GM12878 (cell line): ENCODE data around the gene ISLR. TPM values are rescaled to one million over a fixed set of nuclear protein-coding genes. Genes with fewer than 3 reads are reported as not detected.

ENCODE experiments used
- ATAC-seq: fragments of 200-7000 bp; cut with Tn5 transposase; 3 replicates; pipeline ENCODE4 v1.9.1; 2020; ENCODE audit warnings: mild to moderate bottlenecking, moderate library complexity
- BruUV-seq: library from RNA; stranded (reverse); fragments of 400-500 nt; replicated peaks from 2 replicates; lab custom pipeline; 2021; lab: Mats Ljungman, UMichigan
- CTCF ChIA-PET: fragments of 300-600 bp; sonication (Branson Sonifier 250); formaldehyde crosslinking; extraction: SDS; loops from one replicate; lab custom pipeline; 2021; ENCODE audit warnings: inconsistent platforms; lab: Yijun Ruan, JAX
- POLR2A ChIA-PET: fragments of 350-600 bp; formaldehyde crosslinking; extraction: SDS; loops from one replicate; lab custom pipeline; 2021; ENCODE audit warnings: inconsistent platforms; lab: Charles Lee
- RAD21 ChIA-PET: fragments of 300-600 bp; sonication (Branson Sonifier 250); formaldehyde crosslinking; loops from one replicate; lab custom pipeline; 2023; ENCODE audit warnings: antibody characterized with exemption; ENCODE audit not compliant: unreplicated experiment; lab: Charles Lee
- SMC1A ChIA-PET: fragments of 300-600 bp; sonication (Branson Sonifier 250); formaldehyde crosslinking; loops from one replicate; lab custom pipeline; 2023; ENCODE audit not compliant: unreplicated experiment, uncharacterized antibody; lab: Charles Lee
- DNase-seq: peaks from one replicate; pipeline ENCODE4 v3.0.0-alpha.2; 2011; ENCODE audit warnings: low read depth, low spot score
- FAIRE-seq: peaks from 3 replicates; lab custom pipeline; 2011; peaks lifted over from hg19 to GRCh38; lab: Jason Lieb, UNC
- H2AFZ ChIP-seq: 2 replicates; pipeline ENCODE4 v1.6.0; 2011; ENCODE audit warnings: low read depth, low read length, control low read depth; ENCODE audit not compliant: control insufficient read depth
- H3K27ac ChIP-seq: 2 replicates; pipeline ENCODE4 v1.5.1; 2011; ENCODE audit warnings: control low read depth; ENCODE audit not compliant: control insufficient read depth, insufficient read depth
- H3K27me3 ChIP-seq, 2 experiments: replicated peaks in 1 of 2; 2 replicates each; pipeline versions ENCODE4 v1.6.0 to v1.6.1; 2011; ENCODE audit warnings: low read length in 1 of 2; ENCODE audit not compliant: control insufficient read depth in 2 of 2, insufficient read depth in 2 of 2
- H3K36me3 ChIP-seq, 2 experiments: 2 replicates each; pipeline ENCODE4 v1.5.1; 2011; ENCODE audit warnings: low read length in 1 of 2; ENCODE audit not compliant: control insufficient read depth in 2 of 2, insufficient read depth in 2 of 2
- H3K4me1 ChIP-seq: 2 replicates; pipeline ENCODE4 v1.6.1; 2011; ENCODE audit warnings: mild to moderate bottlenecking, low read length, moderate library complexity, mixed read lengths; ENCODE audit not compliant: control insufficient read depth, insufficient read depth
- H3K4me2 ChIP-seq: 2 replicates; pipeline ENCODE4 v1.6.0; 2011; ENCODE audit warnings: control low read depth; ENCODE audit not compliant: control insufficient read depth, insufficient read depth
- H3K4me3 ChIP-seq: fragments of 200-600 bp; sonication (generic); 2 replicates; pipeline ENCODE4 v1.5.1; 2016
- H3K79me2 ChIP-seq: 2 replicates; pipeline ENCODE4 v1.6.0; 2011; ENCODE audit warnings: low read length; ENCODE audit not compliant: control insufficient read depth, insufficient read depth
- H3K9ac ChIP-seq: 2 replicates; pipeline ENCODE4 v1.8.0; 2011; ENCODE audit warnings: low read length, control low read depth, mixed read lengths; ENCODE audit not compliant: control insufficient read depth, insufficient read depth
- H3K9me3 ChIP-seq: replicated peaks from 3 replicates; pipeline ENCODE4 v1.5.1; 2011; ENCODE audit warnings: mild to moderate bottlenecking, low read length; ENCODE audit not compliant: control insufficient read depth, insufficient read depth
- H4K20me1 ChIP-seq: 2 replicates; pipeline ENCODE4 v1.6.0; 2011; ENCODE audit not compliant: control insufficient read depth, insufficient read depth
- BHLHE40 ChIP-seq, 2 experiments: fragments of 450-650 bp in 1 of 2; IDR thresholded peaks; 2 replicates each; pipeline ENCODE4 v1.6.1; 2011 to 2017; ENCODE audit warnings: low read depth in 2 of 2, borderline replicate concordance in 1 of 2, improper control_type of control experiment in 1 of 2, low read length in 1 of 2, mild to moderate bottlenecking in 1 of 2
- BRCA1 ChIP-seq: IDR thresholded peaks from 2 replicates; pipeline ENCODE4 v1.6.1; 2011; ENCODE audit warnings: low read depth, low read length, improper control_type of control experiment
- CHD4 ChIP-seq: fragments of 200-600 bp; sonication (generic); IDR thresholded peaks from 2 replicates; pipeline ENCODE4 v1.6.1; 2016; ENCODE audit warnings: mild to moderate bottlenecking
- ELK1 ChIP-seq: IDR thresholded peaks from 2 replicates; pipeline ENCODE4 v1.6.1; 2012; ENCODE audit warnings: low read depth, low read length, improper control_type of control experiment
- IKZF2 ChIP-seq, 2 experiments: fragments of 450-650 bp; IDR thresholded peaks; 2 replicates each; pipeline ENCODE4 v1.6.1; 2017; ENCODE audit warnings: mild to moderate bottlenecking in 2 of 2, moderate library complexity in 2 of 2
- IRF4 ChIP-seq: IDR thresholded peaks from 2 replicates; pipeline ENCODE4 v1.6.1; 2011; ENCODE audit warnings: low read depth, low read length
- KAT2A ChIP-seq: conservative IDR thresholded peaks from 2 replicates; pipeline ENCODE4 v1.6.1; 2011; ENCODE audit warnings: low read depth, low read length; ENCODE audit not compliant: control insufficient read depth
- MEF2B ChIP-seq: fragments of 450-650 bp; IDR thresholded peaks from 2 replicates; pipeline ENCODE4 v1.6.1; 2018; ENCODE audit warnings: mild to moderate bottlenecking, moderate library complexity; ENCODE audit not compliant: partially characterized antibody, poor library complexity, severe bottlenecking
- MYC ChIP-seq: IDR thresholded peaks from 2 replicates; pipeline ENCODE4 v1.6.1; 2011; ENCODE audit warnings: mild to moderate bottlenecking, low read length, moderate library complexity, inconsistent platforms; ENCODE audit not compliant: insufficient read depth, insufficient replicate concordance, insufficient read length, severe bottlenecking
- POLR2AphosphoS2 ChIP-seq: IDR thresholded peaks from 2 replicates; pipeline ENCODE4 v1.6.1; 2011; ENCODE audit warnings: low read depth, mild to moderate bottlenecking, low read length, improper control_type of control experiment, moderate library complexity
- POU2F2 ChIP-seq: IDR thresholded peaks from 3 replicates; pipeline ENCODE4 v1.6.1; 2011; ENCODE audit warnings: low read depth, mild to moderate bottlenecking, low read length, borderline replicate concordance
- WRNIP1 ChIP-seq: IDR thresholded peaks from 2 replicates; pipeline ENCODE4 v1.6.1; 2011; ENCODE audit warnings: low read depth, low read length, improper control_type of control experiment, borderline replicate concordance
- ZNF207 ChIP-seq: fragments of 450-650 bp; IDR thresholded peaks from 2 replicates; pipeline ENCODE4 v1.6.1; 2014; ENCODE audit warnings: antibody characterized with exemption, mild to moderate bottlenecking, borderline replicate concordance
- ZNF274 ChIP-seq: IDR thresholded peaks from one replicate; pipeline ENCODE4 v1.8.0; 2011; ENCODE audit not compliant: insufficient read length, insufficient read depth
- ZZZ3 ChIP-seq: IDR thresholded peaks from 2 replicates; pipeline ENCODE4 v1.6.1; 2011; ENCODE audit warnings: low read depth; ENCODE audit not compliant: control insufficient read depth, insufficient read length
- WGBS: methylation state at CpG from one replicate; pipeline ENCODE4 v1.1.6; 2016; ENCODE audit warnings: low lambda C conversion rate; ENCODE audit not compliant: insufficient replicate concordance, insufficient coverage; ENCODE audit errors: missing lambda C conversion rate; 5-methylcytosine and 5-hydroxymethylcytosine counted together
- in situ Hi-C: fragments of 300-500 bp; cut with MboI; formaldehyde crosslinking; loops from 9 replicates; pipeline ENCODE4 v1.14.3; 2018; ENCODE audit warnings: mixed read lengths
- intact Hi-C: fragments of 100-400 bp; cut with micrococcal nuclease; formaldehyde crosslinking; loops from one replicate; pipeline ENCODE4 v1.14.2; 2022; ENCODE audit not compliant: unreplicated experiment
- polyA plus RNA-seq, 11 experiments: library from polyadenylated mRNA; depleted of rRNA in 4 of 11; unstranded in 6 of 11; stranded (reverse) in 5 of 11; fragments of >200 nt; fragmentation: Nextera tagmentation in 4 of 11; fragmentation: Illumina TruSeq in 1 of 11; extraction: Ambion mirVana in 4 of 11; extraction: Trizol in 1 of 11; gene quantifications; 1 replicate in 1 of 11; 2 replicates in 10 of 11; pipeline versions ENCODE4 v1.2.1 to v1.2.3, GENCODE V29; 2011 to 2016; ENCODE audit warnings: inconsistent platforms in 2 of 11, missing spikeins in 2 of 11, low read depth in 1 of 11
- total RNA-seq, 4 experiments: library from RNA; depleted of rRNA in 3 of 4; stranded (reverse); fragments of >200 nt in 3 of 4; fragmentation: Illumina TruSeq in 1 of 4; extraction: Trizol in 1 of 4; gene quantifications; 2 replicates each; pipeline versions ENCODE4 v1.2.1 to v1.2.3, GENCODE V29; 2013 to 2021

Gene ISLR
- total and polyA plus RNA-seq, 10 of the 15 experiments (the other 5 are each of a cell fraction or from before 2014, with no cell fraction given): 0.03 to 1.8 (median 0.54) TPM

GRCh38 chr15:74178326-74179100, 5.0 kb downstream of the ISLR start:
- intact Hi-C loops: no loop called here
- TF ChIP-seq POLR2AphosphoS2 (no peak), ZNF274 (no peak), BHLHE40 (IDR thresholded peaks at IDR 0.05; ENCODE audit: borderline replicate concordance in 1 of 2, low read depth in 2 of 2, low read length in 1 of 2) (no peak), WRNIP1 (no peak), IRF4 (no peak)
- TF ChIP-seq, all 136 proteins: peak for 0
- no peaks in the 10 kb centered on the region for H4K20me1 ChIP-seq
- H2AFZ ChIP-seq: no peak overlapping the region
- no peak overlapping the region for H3K4me3 ChIP-seq
- H3K9ac ChIP-seq: no peak overlapping the region
- no peaks in the 10 kb centered on the region for H3K79me2 ChIP-seq
- ChIA-PET SMC1A (no interaction called here), CTCF (no interaction called here), RAD21 (no interaction called here), POLR2A (no interaction called here)
- no peak overlapping the region for H3K4me2 ChIP-seq
- WGBS: 18% methylated on average over 7 of the region's 7 CpGs
- in situ Hi-C loops: no loop called here
- no peak overlapping the region for H3K27ac ChIP-seq
- FAIRE-seq: no peak
- no peak for DNase-seq
- peaks cover 7% of the 10 kb centered on the region for H3K4me1 ChIP-seq
- no TSS peak for BruUV-seq
- no peak for ATAC-seq
- H3K36me3 ChIP-seq: no peaks in the 10 kb centered on the region
- no peaks in the 10 kb centered on the region for H3K9me3 ChIP-seq
- H3K27me3 ChIP-seq: no peaks in the 10 kb centered on the region

- intact Hi-C loops (no loop called here), in situ Hi-C loops (no loop called here)
- 31% methylated on average over 13 of the region's 13 CpGs for WGBS
- ChIA-PET RAD21 (no interaction called here), POLR2A (no interaction called here), SMC1A (no interaction called here), CTCF (no interaction called here)
- ATAC-seq (no peak), FAIRE-seq (no peak), DNase-seq (no peak)
- Histone ChIP-seq H3K9ac (no peak overlapping the region), H3K27me3 (no peaks in the 10 kb centered on the region), H3K27ac (no peak overlapping the region), H3K4me2 (no peak overlapping the region), H3K4me1 (peaks cover 7% of the 10 kb centered on the region), H3K79me2 (no peaks in the 10 kb centered on the region), H3K36me3 (no peaks in the 10 kb centered on the region), H4K20me1 (no peaks in the 10 kb centered on the region), H3K9me3 (no peaks in the 10 kb centered on the region), H3K4me3 (no peak overlapping the region), H2AFZ (no peak overlapping the region)
- no TSS peak for BruUV-seq
- TF ChIP-seq ELK1: no peak
- no peak for TF ChIP-seq POU2F2
- TF ChIP-seq KAT2A: no peak
- no peak for TF ChIP-seq BRCA1
- no peak for TF ChIP-seq CHD4
- TF ChIP-seq MEF2B: no peak
- TF ChIP-seq ZNF207: no peak
- TF ChIP-seq IKZF2 (IDR thresholded peaks at IDR 0.05): no peak
- no peak for TF ChIP-seq ZZZ3
- no peak for TF ChIP-seq MYC
Measured at GRCh38 chr15:74179101-74179841, 5.8 kb downstream of the ISLR start.
